Activated naive CD4-positive, alpha-beta T cell treated with anti-CD3 and anti-CD28 coated beads, Interleukin-2, amount 10 ng/mL, durations not matched to agents 7 days and 5 days (primary cell): ENCODE measurements around the gene COL2A1.

Source experiments
- CTCF ChIA-PET: fragments of 350-600 bp; sonication (Branson Sonifier 250); formaldehyde crosslinking; loops from one replicate; lab custom pipeline; 2021; ENCODE audit warnings: antibody characterized with exemption; lab: Charles Lee
- DNase-seq: peaks from one replicate; pipeline ENCODE4 v3.0.0-alpha.2; 2020
- H3K27ac Mint-ChIP-seq: one replicate; pipeline ENCODE4 v1.8.0; 2021; ENCODE audit warnings: mild to moderate bottlenecking, moderate library complexity, mixed read lengths
- H3K27me3 Mint-ChIP-seq: one replicate; pipeline ENCODE4 v1.8.0; 2021; ENCODE audit warnings: mild to moderate bottlenecking, mixed read lengths
- H3K36me3 Mint-ChIP-seq: one replicate; pipeline ENCODE4 v1.8.0; 2021; ENCODE audit warnings: mixed read lengths
- H3K4me1 Mint-ChIP-seq: one replicate; pipeline ENCODE4 v1.8.0; 2021; ENCODE audit warnings: mixed read lengths
- H3K4me3 Mint-ChIP-seq: one replicate; pipeline ENCODE4 v1.8.0; 2021; ENCODE audit warnings: mild to moderate bottlenecking, moderate library complexity, mixed read lengths
- H3K9me3 Mint-ChIP-seq: one replicate; pipeline ENCODE4 v1.8.0; 2021; ENCODE audit warnings: mixed read lengths

COL2A1 gene

DNA sequence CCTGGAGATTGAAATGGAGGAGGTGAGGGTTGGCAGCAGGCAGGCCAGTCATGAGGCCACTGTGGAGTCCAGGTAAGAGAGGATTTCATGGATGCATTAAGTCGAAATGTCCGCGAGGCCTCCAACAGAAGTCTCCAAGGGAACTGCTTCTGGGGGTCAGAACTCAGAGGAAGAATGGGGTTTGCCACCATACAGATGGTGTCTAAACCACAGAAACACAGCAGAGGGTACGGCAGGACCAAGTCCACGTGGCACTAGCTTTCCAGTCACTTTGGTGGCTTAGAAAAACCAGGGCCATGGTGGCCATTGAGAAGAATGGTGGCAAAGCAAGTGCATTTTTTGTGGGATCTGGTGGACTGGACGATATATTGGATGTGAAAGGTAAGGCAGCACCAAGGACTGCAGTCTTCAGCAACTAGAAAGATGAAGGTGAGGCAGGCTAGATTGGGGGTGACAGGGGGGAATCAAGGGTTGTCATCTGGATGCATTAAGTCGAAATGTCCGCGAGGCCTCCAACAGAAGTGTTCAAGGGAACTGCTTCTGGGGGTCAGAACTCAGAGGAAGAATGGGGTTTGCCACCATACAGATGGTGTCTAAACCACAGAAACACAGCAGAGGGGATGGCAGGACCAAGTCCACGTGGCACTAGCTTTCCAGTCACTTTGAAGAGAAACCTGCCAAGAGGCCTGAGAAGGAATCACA lies 63.4 kb downstream of the COL2A1 start:
- DNase-seq = no peak
- H3K4me1 Mint-ChIP-seq = no peaks in the 10 kb centered on the region
- peaks cover 64% of the 10 kb centered on the region for H3K27me3 Mint-ChIP-seq
- H3K27ac Mint-ChIP-seq = no peak overlapping the region
- no peak overlapping the region for H3K4me3 Mint-ChIP-seq
- CTCF ChIA-PET = no interaction called here
- H3K9me3 Mint-ChIP-seq = no peaks in the 10 kb centered on the region
- H3K36me3 Mint-ChIP-seq = no peaks in the 10 kb centered on the region

DNA sequence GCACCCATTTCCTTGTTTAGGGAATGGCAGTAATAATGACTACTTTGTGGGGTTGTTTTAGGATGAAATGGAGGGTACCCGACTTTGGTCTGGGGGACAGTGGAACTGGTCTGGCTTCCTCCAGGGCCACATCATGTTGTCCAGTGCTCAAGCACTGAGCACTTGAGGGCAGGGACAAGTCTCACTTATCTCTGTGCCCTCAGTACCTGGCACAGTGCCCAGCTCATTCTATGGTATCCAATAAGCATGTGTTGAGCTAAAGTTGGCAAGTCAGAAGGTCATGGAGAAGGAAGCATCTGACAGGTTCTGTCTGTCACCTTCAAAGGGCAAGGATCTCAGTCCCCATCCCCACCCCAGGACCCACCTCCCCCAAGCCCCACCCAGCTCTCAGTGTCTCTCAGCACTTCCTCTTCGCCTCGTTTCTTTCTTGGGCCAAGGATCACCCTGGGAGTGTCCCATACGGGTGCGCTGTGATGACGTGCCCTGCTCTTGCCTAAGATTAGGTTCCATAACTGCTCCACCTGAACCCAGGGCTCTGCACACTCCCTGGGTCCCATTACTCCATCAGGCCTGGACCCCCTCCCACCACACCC lies 65.2 kb downstream of the COL2A1 start:
- Mint-ChIP-seq H3K27me3 (peaks cover 57% of the 10 kb centered on the region), H3K4me1 (no peaks in the 10 kb centered on the region), H3K27ac (no peak overlapping the region), H3K9me3 (no peaks in the 10 kb centered on the region), H3K36me3 (no peaks in the 10 kb centered on the region), H3K4me3 (no peak overlapping the region)
- DNase-seq = no peak
- CTCF ChIA-PET = interaction anchor here (0.6 kb wide), 1 partner anchor 9 kb away, joined by 3 read pairs; no protein-coding TSS in a partner anchor

DNA sequence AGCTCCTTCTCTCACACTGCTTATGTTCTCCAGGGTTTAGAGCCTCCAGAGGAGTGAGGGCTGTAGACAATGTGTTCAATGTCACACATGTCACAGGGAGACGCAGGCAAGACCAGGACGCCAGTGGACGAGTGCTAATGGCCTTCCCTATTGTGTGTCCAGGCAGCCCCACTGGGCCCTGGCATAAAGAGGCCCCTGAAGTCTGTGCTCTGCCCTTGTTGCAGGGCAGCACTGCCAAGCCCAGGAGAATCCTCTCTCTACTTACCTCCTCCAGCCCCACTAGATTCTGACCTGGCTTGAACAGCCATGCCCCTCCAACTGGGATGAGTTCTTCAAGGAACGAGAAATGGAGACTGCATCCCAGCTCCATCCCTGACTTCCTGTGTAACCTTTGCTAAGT lies 65.7 kb downstream of the COL2A1 start:
- Mint-ChIP-seq H3K36me3 (no peaks in the 10 kb centered on the region), H3K27me3 (peaks cover 51% of the 10 kb centered on the region), H3K4me1 (no peaks in the 10 kb centered on the region), H3K9me3 (no peaks in the 10 kb centered on the region), H3K4me3 (no peak overlapping the region), H3K27ac (no peak overlapping the region)
- CTCF ChIA-PET = interaction anchor here (0.6 to 1.3 kb wide), 3 partner anchors 8 to 11 kb away, joined by 3 to 5 read pairs (median 5); no protein-coding TSS in a partner anchor
- no peak for DNase-seq

DNA sequence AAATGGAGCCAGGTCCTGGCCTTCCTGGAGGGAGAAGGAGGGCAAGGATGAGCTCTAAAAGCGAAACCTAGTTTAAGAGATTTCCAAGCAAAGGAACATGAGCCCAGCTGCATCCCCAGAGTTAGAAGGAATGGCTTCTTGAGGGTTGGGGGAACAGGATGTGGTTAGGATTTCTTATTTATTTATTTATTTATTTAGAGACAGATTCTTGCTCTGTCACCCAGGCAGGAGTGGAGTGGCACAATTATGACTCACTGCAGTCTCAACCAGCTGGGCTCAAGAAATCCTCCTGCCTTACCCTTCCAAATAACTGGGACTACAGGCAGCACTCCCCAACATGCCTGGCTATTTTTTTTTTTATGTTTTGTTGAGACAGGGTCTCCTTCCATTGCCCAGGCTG lies 66.2 kb downstream of the COL2A1 start:
- no peaks in the 10 kb centered on the region for H3K36me3 Mint-ChIP-seq
- no peaks in the 10 kb centered on the region for H3K4me1 Mint-ChIP-seq
- DNase-seq = no peak
- H3K27me3 Mint-ChIP-seq = peaks cover 46% of the 10 kb centered on the region
- no peaks in the 10 kb centered on the region for H3K9me3 Mint-ChIP-seq
- CTCF ChIA-PET = interaction anchor here (0.7 to 1.3 kb wide), 2 partner anchors 9 to 12 kb away, joined by 5 read pairs; no protein-coding TSS in a partner anchor
- no peak overlapping the region for H3K27ac Mint-ChIP-seq
- no peak overlapping the region for H3K4me3 Mint-ChIP-seq

DNA sequence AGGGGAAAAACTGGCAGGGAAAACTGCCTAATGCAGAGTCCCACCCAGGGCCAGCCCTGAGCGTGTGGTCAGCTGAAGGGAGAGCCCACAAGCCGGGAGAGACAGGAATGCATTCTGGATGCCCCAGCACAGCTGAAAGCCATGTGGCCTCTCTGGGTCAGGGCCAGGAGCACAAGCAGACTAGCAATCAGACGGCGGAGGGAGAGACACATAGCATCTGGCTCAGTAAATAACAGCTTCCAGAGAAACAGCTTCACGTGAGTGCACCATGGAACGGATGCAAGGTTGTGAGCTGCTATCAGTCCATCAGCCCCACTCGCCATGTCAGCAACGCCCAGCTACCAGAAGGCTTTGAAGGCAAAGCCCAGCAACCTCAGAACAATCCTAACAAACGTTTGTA lies 69.1 kb downstream of the COL2A1 start:
- CTCF ChIA-PET = no interaction called here
- H3K4me3 Mint-ChIP-seq = no peak overlapping the region
- no peaks in the 10 kb centered on the region for H3K36me3 Mint-ChIP-seq
- H3K9me3 Mint-ChIP-seq = no peaks in the 10 kb centered on the region
- H3K4me1 Mint-ChIP-seq = no peaks in the 10 kb centered on the region
- H3K27me3 Mint-ChIP-seq = peaks cover 34% of the 10 kb centered on the region
- DNase-seq = no peak
- no peak overlapping the region for H3K27ac Mint-ChIP-seq

DNA sequence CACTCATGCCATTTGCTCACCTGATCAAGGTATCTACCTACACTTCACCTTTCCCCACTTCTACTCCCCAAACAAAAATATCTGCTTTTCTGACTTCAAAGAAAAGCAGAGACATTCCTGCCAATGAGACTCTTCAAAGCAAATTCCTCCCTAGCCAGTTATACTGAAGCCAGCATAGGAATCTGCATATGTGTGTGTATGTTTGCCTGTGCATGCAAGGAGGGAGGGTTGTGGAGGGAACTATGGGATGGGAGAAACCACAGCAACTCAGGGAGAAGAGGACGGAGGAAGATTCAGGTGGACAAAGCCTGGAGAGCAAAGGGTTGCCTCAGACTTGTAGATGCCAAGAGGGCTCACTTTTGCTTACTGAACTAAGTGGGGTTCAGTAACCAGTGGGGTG lies 73.1 kb downstream of the COL2A1 start:
- Mint-ChIP-seq H3K27ac (no peak overlapping the region), H3K36me3 (no peaks in the 10 kb centered on the region), H3K27me3 (peaks cover 37% of the 10 kb centered on the region), H3K9me3 (no peaks in the 10 kb centered on the region), H3K4me1 (no peaks in the 10 kb centered on the region), H3K4me3 (no peak overlapping the region)
- CTCF ChIA-PET = interaction anchor here (1.4 kb wide), 1 partner anchor 32 kb away, joined by 4 read pairs; the partner anchor contains the start of gene TMEM106C
- DNase-seq = no peak

DNA sequence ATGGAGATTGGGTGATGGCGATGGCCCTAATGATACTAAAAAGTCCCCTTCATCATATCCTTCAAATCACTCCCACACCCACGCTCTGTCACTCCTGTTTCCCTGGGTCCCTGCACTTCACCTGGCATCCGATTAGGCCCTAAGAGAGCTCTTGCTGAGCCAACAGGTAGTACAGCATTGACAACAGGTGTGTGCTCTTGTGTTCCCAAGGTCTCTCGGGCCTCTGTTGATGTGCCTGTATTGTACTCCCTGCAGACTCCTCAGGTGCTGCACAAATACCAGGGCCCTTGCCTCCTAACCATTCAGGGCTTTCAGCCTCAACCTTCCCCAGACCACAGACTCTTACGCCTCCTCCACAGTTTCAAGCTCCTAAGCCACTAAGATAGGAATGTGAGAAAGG lies 73.6 kb downstream of the COL2A1 start:
- Mint-ChIP-seq H3K4me3 (no peak overlapping the region), H3K4me1 (no peaks in the 10 kb centered on the region), H3K27me3 (peaks cover 37% of the 10 kb centered on the region), H3K36me3 (no peaks in the 10 kb centered on the region), H3K9me3 (no peaks in the 10 kb centered on the region), H3K27ac (no peak overlapping the region)
- no peak for DNase-seq
- CTCF ChIA-PET = interaction anchor here (0.9 to 1.4 kb wide), 2 partner anchors 19 to 33 kb away, joined by 3 to 4 read pairs; partner anchors contain the start of gene TMEM106C

DNA sequence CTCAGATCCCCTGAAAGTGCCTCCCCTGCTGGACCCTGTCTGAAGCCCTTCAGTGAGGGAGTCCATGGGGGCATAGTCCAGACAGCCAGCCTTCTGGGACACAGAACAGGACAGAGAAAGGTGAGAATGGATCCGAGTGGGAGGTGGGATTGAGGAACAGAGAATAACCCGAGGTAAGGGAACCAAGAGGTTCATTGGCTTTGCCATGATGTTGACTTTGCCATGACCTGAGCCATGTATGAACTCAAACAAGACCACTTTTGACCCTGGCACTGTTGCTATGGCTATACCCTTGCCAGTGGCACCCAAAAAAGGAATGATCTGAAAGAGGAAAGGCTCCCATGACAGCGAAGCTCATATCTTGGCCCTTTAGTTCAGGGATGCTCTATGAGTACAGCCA lies 76.9 kb downstream of the COL2A1 start:
- CTCF ChIA-PET = no interaction called here
- no peak overlapping the region for H3K27ac Mint-ChIP-seq

More for the DNA sequence above, 76.9 kb downstream of the COL2A1 start:
- Mint-ChIP-seq H3K4me1 (no peaks in the 10 kb centered on the region), H3K4me3 (no peak overlapping the region), H3K9me3 (no peaks in the 10 kb centered on the region), H3K27me3 (peaks cover 49% of the 10 kb centered on the region), H3K36me3 (no peaks in the 10 kb centered on the region)
- no peak for DNase-seq
